GM18873 (cell line): ENCODE results near the gene CAMK1D.

Experiments
- ATAC-seq: cut with Tn5 transposase; IDR thresholded peaks from one replicate; pipeline ENCODE4 v1.9.1; 2021; ENCODE audit warnings: mild to moderate bottlenecking, moderate library complexity, moderate number of reproducible peaks; ENCODE audit not compliant: unreplicated experiment, low FRiP score

The CAMK1D gene

GRCh38 chr10:12397147-12397896 is 48.0 kb downstream of the CAMK1D start:
- no peak for ATAC-seq

DNA sequence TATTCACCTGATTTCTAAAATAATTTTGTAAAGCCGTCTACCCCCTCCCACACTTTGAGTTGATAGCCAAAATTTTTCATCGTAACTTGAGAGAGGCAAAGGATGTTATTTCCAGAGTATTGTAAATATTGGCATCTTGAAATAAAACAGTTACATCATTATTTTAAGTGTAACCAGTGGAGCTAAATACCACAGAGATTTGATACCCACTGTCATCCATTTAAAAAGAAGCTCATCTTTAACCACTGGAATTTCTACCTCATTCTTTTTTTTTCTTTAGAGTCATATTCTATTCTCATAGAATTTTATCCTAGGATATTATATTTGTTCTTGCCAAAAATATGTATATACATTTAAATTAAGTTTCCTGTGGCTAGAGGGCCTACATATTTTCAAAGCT is 48.6 kb downstream of the CAMK1D start:
- no peak for ATAC-seq

- no peak for ATAC-seq
These were observed 51.1 kb downstream of the CAMK1D start for GRCh38 chr10:12400266-12400931.

GRCh38 chr10:12401466-12401865 is 52.1 kb downstream of the CAMK1D start:
- ATAC-seq, result no peak

DNA sequence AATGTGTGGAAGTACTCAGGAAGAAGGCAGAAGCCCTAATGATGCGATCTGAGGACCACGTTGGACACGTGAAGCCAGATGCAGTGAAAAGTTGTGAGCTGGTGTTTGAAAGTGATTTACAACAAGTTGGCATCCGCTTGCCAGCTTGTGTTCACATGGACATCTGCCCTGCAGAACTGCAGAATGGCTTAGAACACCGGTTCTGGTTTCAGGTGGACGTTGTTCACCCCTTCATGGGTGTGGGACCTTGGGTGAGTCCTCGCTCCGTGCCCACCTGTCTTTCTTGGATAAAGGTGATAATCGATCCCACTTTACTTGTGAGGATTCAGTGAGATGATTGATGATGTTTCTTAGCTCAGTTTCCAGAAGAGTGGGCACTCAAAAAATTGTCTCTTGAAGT is 53.8 kb downstream of the CAMK1D start:
- ATAC-seq, result no peak

DNA sequence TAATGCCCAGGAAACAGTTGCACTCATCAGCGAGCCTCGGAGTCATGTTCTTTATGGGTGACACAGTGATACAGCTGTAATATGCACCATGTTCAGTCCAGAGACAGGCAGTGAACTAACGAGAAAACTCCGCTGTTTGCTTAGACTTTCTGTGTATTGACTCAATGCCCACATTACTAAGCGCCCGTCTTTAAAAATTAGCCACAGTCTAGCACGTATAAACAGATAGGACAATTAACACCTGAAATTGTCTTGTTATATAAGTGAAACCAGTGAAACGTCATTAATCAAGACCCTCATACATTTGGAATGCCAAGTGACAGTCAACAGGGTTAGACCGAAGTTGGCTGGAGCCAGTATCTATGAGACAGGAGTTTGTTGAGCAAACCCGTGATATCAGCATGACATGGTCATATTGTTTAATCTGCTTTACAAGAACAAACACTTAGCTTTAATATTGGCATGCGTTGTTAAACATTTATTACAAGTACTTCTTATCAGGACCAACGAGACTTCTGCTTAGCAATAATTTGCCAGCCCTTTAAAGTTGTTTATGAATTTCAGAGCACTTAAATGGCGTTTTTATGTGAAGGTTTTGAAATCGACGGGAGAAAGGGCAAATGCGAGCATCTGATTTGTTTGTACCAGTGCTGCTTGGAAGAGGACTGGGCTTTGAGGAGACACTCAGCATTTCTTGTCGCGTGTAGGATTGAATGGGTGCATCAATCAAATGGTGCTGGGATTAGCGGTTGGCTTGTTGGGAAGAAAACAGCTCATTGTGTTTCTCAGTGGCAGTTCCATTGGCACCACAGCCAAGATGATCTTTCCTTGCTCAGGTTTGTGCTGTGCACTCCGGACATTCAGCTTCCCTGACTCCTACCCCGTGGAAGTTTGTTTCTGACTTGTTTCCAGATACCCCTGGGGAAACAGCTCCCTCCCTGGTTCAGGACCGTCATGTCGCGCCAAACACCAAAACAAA is 56.3 kb downstream of the CAMK1D start:
- no peak for ATAC-seq

DNA sequence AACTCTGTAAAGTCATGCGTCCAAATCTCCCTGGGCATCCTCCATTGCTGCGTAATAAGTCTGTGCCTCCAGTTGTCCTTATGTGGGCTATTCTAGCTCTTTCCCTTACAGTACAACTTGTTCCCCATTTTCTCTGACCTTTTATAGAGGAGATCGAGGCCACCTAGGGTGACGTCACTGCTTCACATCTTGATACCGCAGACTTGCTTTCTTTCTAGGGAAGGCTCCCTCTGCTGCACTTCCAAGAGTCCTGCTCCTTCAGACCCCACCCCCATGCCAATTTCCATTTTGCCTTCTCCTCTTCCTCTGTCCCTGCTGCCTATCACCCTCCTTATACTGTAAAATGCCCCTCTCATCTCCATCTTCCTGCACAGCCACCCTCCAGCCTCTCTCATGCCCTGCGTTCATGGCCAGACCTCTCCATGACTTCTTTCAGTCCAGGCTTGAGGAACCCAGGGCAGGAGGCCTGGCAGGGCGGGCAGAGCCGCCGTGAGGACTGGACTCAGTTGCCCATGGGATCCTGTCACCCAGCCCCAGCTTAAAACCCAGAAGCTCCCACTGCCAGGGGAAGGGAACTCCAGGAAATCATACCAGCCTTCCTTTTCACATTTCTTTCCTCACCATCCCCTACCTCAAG is 57.5 kb downstream of the CAMK1D start:
- ATAC-seq, result no peak

- ATAC-seq, result no peak
These were observed 59.1 kb downstream of the CAMK1D start for GRCh38 chr10:12408472-12408871.

- ATAC-seq, result no peak
These were observed 59.8 kb downstream of the CAMK1D start for GRCh38 chr10:12409161-12409560.

DNA sequence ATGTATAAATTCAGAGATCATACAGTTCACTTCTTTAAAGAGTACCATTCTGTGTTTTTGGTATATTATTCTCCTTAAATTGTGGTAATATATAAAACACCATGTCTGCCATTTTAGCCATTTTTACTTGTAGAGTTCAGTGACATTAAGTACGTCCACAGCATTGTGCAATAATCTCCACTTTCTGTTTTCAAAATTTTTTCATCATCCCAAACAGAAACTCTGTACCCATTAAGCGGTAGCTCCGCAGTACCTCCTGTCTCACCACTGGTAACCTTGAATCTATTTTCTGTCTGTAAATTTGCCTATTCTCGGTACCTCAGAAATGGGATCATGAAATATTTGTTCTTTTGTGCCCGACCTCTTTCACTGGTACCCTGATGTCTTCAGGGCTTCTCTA is 60.3 kb downstream of the CAMK1D start:
- ATAC-seq, result no peak

- ATAC-seq, result no peak
These were observed 63.5 kb downstream of the CAMK1D start for GRCh38 chr10:12412666-12413368.

GRCh38 chr10:12413369-12413711 is 64.0 kb downstream of the CAMK1D start:
- ATAC-seq, result no peak

DNA sequence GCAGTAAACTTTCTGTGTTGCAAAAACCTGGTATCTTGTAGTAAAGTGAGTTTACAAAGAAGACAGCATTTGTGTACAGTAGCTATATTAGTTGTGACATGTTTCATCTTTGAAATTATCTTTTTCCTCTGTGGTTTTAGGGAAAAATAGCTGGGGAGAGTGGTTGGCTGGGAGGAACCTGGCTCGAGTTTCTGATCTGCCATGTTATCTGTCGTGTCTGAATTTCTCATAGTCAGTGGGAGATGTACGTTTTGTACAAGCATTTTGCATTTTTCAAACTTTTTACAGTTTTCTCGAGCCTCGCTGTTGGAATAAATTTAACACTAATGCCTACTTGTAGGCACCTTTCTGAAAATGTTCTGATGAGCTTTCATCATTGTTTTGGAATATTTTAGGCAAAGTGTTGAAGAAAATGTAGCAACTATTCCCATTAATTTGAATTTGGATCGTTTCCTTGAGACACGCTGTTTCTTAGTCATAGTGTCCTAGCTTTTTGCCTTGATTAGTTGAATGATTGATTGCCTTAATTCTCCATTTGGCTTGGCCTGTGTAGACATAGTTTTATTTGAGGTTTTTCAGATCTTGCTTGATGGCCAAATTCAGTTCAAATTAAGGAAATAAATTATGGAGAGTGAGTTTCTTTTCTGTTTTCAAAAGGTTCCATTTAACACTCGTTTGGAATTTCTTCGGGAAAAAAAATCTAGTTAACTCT is 65.1 kb downstream of the CAMK1D start:
- no peak for ATAC-seq

DNA sequence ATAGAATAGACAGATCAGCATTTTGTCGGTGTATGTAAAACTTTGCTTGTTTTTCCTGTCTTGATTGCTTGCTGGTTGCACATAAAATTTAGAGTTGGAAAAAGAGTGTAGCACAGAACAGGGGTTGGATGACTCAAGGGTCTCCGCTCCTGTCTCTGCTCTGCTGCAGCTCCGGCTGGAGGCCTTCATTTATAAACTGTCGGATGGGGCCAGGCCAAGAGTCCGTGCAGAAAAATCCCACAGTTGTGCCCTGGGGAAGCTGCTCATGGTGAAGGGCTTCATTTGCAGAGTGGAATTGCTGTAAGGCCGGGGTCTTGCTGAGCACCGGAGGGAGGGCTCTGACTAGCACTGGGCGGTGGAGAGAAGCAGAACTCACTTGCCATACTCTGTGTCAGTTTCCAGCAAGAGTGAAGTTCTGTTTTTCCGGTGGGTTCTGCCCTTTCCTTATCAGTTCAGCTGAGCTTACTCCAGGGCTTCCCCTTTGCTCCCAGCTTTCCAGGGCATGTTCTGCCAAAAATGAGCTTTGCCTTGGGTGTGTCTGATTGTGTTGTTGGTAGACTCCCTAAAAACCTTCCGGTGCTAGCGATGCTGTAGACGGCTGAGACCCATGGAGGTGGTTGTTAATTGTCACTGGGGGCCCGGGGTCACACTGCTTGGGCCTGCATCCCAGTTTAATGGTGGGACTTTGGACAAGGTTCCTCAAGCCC is 67.2 kb downstream of the CAMK1D start:
- no peak for ATAC-seq

DNA sequence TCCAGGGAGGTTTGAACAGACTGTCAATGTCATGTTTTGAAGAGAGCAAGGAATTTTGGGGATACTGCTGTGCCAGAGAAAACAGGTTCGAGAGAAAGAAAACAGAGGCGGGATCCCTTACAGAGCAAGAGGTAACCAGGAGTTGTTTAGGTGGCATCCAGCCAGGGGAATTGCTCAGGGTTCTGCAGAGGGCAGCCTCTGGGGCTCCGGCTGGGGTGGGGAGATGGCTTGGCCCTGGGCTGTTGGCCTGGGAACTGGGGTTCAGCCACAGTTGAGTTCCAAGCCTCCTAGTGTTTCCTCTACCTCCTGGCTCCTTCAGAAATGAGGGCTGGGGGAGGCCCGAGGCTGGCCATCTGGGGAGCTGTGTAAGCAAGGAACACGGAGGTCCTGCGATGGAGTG is 68.0 kb downstream of the CAMK1D start:
- no peak for ATAC-seq

GRCh38 chr10:12418000-12418399 is 68.7 kb downstream of the CAMK1D start:
- no peak for ATAC-seq

DNA sequence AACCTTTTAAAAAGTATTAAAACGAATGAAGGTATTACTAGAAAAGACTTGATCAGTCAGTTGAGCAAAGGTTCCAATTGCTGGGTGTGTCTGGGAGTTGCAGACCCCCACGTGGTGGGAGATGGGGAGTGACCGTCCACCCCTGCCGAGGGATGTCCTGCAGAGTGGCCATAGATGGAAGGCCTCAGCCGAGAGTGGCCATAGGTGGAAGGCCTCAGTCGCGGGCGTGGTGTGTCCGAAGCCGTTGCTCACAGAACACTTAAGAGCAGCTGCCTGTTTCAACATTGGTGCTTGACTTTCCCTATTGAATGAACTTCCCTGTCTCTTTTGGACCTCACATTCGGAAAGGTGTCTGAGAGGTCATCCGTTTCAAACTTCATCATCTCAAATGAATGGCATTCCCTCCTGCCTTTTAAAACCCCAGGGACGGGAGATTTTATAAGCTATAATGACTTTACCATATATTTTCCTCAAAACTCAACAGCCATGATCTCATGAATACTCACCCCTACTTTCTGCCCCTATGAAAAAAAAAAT is 69.4 kb downstream of the CAMK1D start:
- no peak for ATAC-seq

GRCh38 chr10:12419262-12419847 is 70.0 kb downstream of the CAMK1D start:
- ATAC-seq, result no peak
